HepG2 (cell line): ENCODE measurements around the gene KIF2C. TPM values are rescaled to one million over a fixed set of nuclear protein-coding genes. Genes with fewer than 3 reads are reported as not detected.

Experiments
- ATF4 ChIP-seq, 2 experiments: fragments of 450-650 bp in 1 of 2; sonication (generic) in 1 of 2; formaldehyde crosslinking; IDR thresholded peaks; 2 replicates each; pipeline versions ENCODE4 v1.5.0 to v1.8.0; 2020 to 2022; ENCODE audit warnings: mild to moderate bottlenecking in 1 of 2, missing genetic modification reagents in 1 of 2
- CC2D1A ChIP-seq: sonication (generic); formaldehyde crosslinking; IDR thresholded peaks from 2 replicates; pipeline ENCODE4 v1.8.1; 2023; ENCODE audit warnings: mild to moderate bottlenecking, missing genetic modification reagents
- CENPBD1 ChIP-seq: sonication (generic); formaldehyde crosslinking; IDR thresholded peaks from 2 replicates; pipeline ENCODE4 v1.8.0; 2022; ENCODE audit warnings: missing genetic modification reagents, low read depth, mild to moderate bottlenecking, borderline replicate concordance
- FUBP1 ChIP-seq: sonication (generic); formaldehyde crosslinking; IDR thresholded peaks from 2 replicates; pipeline ENCODE4 v1.5.1; 2020; ENCODE audit warnings: missing genetic modification reagents, mild to moderate bottlenecking, borderline replicate concordance
- GLI4 ChIP-seq: sonication (generic); formaldehyde crosslinking; IDR thresholded peaks from 2 replicates; pipeline ENCODE4 v1.5.1; 2020; ENCODE audit warnings: missing genetic modification reagents, mild to moderate bottlenecking, moderate library complexity, borderline replicate concordance
- HDAC1 ChIP-seq: sonication (generic); formaldehyde crosslinking; IDR thresholded peaks from 2 replicates; pipeline ENCODE4 v1.5.1; 2020; ENCODE audit warnings: mild to moderate bottlenecking, missing genetic modification reagents
- MTF2 ChIP-seq: sonication (generic); formaldehyde crosslinking; IDR thresholded peaks from 2 replicates; pipeline ENCODE4 v1.5.0; 2020; ENCODE audit warnings: missing genetic modification reagents, borderline replicate concordance
- NR0B2 ChIP-seq: sonication (generic); formaldehyde crosslinking; IDR thresholded peaks from 2 replicates; pipeline ENCODE4 v1.4.0; 2020; ENCODE audit warnings: mild to moderate bottlenecking, missing genetic modification reagents
- PRDM4 ChIP-seq: sonication (generic); formaldehyde crosslinking; IDR thresholded peaks from 2 replicates; pipeline ENCODE4 v1.9.0; 2021; ENCODE audit warnings: missing genetic modification reagents, borderline replicate concordance
- RFXAP ChIP-seq: sonication (generic); formaldehyde crosslinking; IDR thresholded peaks from 2 replicates; pipeline ENCODE4 v1.4.0; 2020; ENCODE audit warnings: missing genetic modification reagents, borderline replicate concordance
- TBX3 ChIP-seq: fragments of 450-650 bp; IDR thresholded peaks from 2 replicates; pipeline ENCODE4 v1.6.1; 2017; ENCODE audit warnings: antibody characterized with exemption, mild to moderate bottlenecking, inconsistent platforms, borderline replicate concordance
- THRA ChIP-seq: sonication (generic); formaldehyde crosslinking; IDR thresholded peaks from 2 replicates; pipeline ENCODE4 v1.4.0; 2020; ENCODE audit warnings: missing genetic modification reagents, borderline replicate concordance
- ZBTB14 ChIP-seq: sonication (generic); formaldehyde crosslinking; IDR thresholded peaks from 2 replicates; pipeline ENCODE4 v1.4.0; 2020; ENCODE audit warnings: missing genetic modification reagents
- ZNF354B ChIP-seq: sonication (generic); formaldehyde crosslinking; IDR thresholded peaks from 2 replicates; pipeline ENCODE4 v1.8.0; 2022; ENCODE audit warnings: mild to moderate bottlenecking, missing genetic modification reagents
- ZNF543 ChIP-seq: sonication (generic); formaldehyde crosslinking; IDR thresholded peaks from 2 replicates; pipeline ENCODE4 v1.4.0; 2020; ENCODE audit warnings: mild to moderate bottlenecking, missing genetic modification reagents
- ZNF670 ChIP-seq: sonication (generic); formaldehyde crosslinking; IDR thresholded peaks from 2 replicates; pipeline ENCODE4 v1.8.0; 2022; ENCODE audit warnings: mild to moderate bottlenecking, missing genetic modification reagents, borderline replicate concordance
- ZNF781 ChIP-seq: sonication (generic); formaldehyde crosslinking; IDR thresholded peaks from 2 replicates; pipeline ENCODE4 v1.5.1; 2020; ENCODE audit warnings: borderline replicate concordance, mild to moderate bottlenecking, missing genetic modification reagents; ENCODE audit errors: not compliant biosample characterization
- polyA plus RNA-seq, 8 experiments: library from polyadenylated mRNA; depleted of rRNA in 3 of 8; stranded (reverse) in 7 of 8; unstranded in 1 of 8; fragments of >200 nt; fragmentation: Illumina TruSeq in 4 of 8; extraction: Trizol in 4 of 8; gene quantifications; 2 replicates each; pipeline versions ENCODE4 v1.2.1 to v1.2.3, GENCODE V29; 2011 to 2016; ENCODE audit warnings: low read depth in 4 of 8, missing spikeins in 1 of 8, mixed read lengths in 1 of 8; ENCODE audit not compliant: insufficient read depth in 1 of 8
- total RNA-seq, 5 experiments: library from RNA; depleted of rRNA; stranded (reverse); fragments of >200 nt; fragmentation: Illumina TruSeq; extraction: Trizol; gene quantifications; 2 replicates each; pipeline ENCODE4 v1.2.3, GENCODE V29; 2016; ENCODE audit warnings: low read depth in 1 of 5

Gene KIF2C
- total and polyA plus RNA-seq, 2 of the 13 experiments (the other 11 are each of a cell fraction or from before 2014, with no cell fraction given): 29.7 to 53.7 TPM

- 0 out of 2 replicates have a peak, but pooled peaks have one; percentile 46 for TF ChIP-seq CC2D1A (CRISPR knock-in tag)
- no peak for TF ChIP-seq ZBTB14 (CRISPR knock-in tag)
- no peak for TF ChIP-seq PRDM4 (CRISPR knock-in tag)
- TF ChIP-seq RFXAP (CRISPR knock-in tag): no peak; the same call in 1 of the 2 replicates
- TF ChIP-seq NR0B2 (CRISPR knock-in tag): 0 out of 2 replicates have a peak, but pooled peaks have one; percentile 11
- peak; percentile 30; the same call in 1 of the 2 replicates for TF ChIP-seq ZNF354B (CRISPR knock-in tag)
- peak; percentile 84 for TF ChIP-seq HDAC1 (CRISPR knock-in tag)
- TF ChIP-seq ZNF781 (CRISPR knock-in tag): no peak
- peak in 1 of 2 experiments; percentile 86; a peak in 2 of 4 replicates for TF ChIP-seq ATF4 (CRISPR knock-in tag; IDR thresholded peaks at IDR 0.05)
- peak; percentile 98 for TF ChIP-seq ZNF670 (CRISPR knock-in tag)
- TF ChIP-seq THRA (CRISPR knock-in tag): 0 out of 2 replicates have a peak, but pooled peaks have one; percentile 28
- TF ChIP-seq ZNF543 (CRISPR knock-in tag): peak; percentile 86
- TF ChIP-seq CENPBD1 (CRISPR knock-in tag): no peak
- TF ChIP-seq MTF2 (CRISPR knock-in tag): no peak; the same call in 1 of the 2 replicates
- no peak; the same call in 1 of the 2 replicates for TF ChIP-seq TBX3
- TF ChIP-seq FUBP1 (CRISPR knock-in tag): 0 out of 2 replicates have a peak, but pooled peaks have one; percentile 35
- no peak for TF ChIP-seq GLI4
Measured at GRCh38 chr1:44807364-44808062, 67.9 kb downstream of the KIF2C start (continued).
